ENCODE results near the gene MAF. TPM values are rescaled to one million over a fixed set of nuclear protein-coding genes. Genes with fewer than 3 reads are reported as not detected.

Gene MAF
- total RNA-seq, 1 donor from 2014 or later: 18.8 TPM

- no peak for ATAC-seq
- no peak for DNase-seq
- intact Hi-C loops (cut with micrococcal nuclease): no loop called here
Measured at GRCh38 chr16:79618692-79619050, 18.1 kb upstream of the MAF start.

- ATAC-seq: no peak
- no peak for DNase-seq
- intact Hi-C loops (cut with micrococcal nuclease): no loop called here
Measured at GRCh38 chr16:79618041-79618691, 17.6 kb upstream of the MAF start.

GRCh38 chr16:79613009-79613408 is 12.5 kb upstream of the MAF start:
- DNase-seq: no peak
- intact Hi-C loops (cut with micrococcal nuclease): no loop called here
- no peak for ATAC-seq

- intact Hi-C loops (cut with micrococcal nuclease): no loop called here
- no peak for DNase-seq
- ATAC-seq: no peak
Measured at GRCh38 chr16:79612207-79612606, 11.7 kb upstream of the MAF start.

- no peak for DNase-seq
Measured at GRCh38 chr16:79610771-79611170, 10.2 kb upstream of the MAF start.

GRCh38 chr16:79609861-79610260 is 9.3 kb upstream of the MAF start:
- ATAC-seq: no peak
- intact Hi-C loops (cut with micrococcal nuclease): no loop called here
- DNase-seq: no peak

More at GRCh38 chr16:79610771-79611170, 10.2 kb upstream of the MAF start:
- ATAC-seq: no peak
- intact Hi-C loops (cut with micrococcal nuclease): no loop called here

GRCh38 chr16:79608976-79609375 is 8.4 kb upstream of the MAF start:
- no peak for DNase-seq
- no peak for ATAC-seq
- intact Hi-C loops (cut with micrococcal nuclease): no loop called here

GRCh38 chr16:79607587-79607986 is 7.0 kb upstream of the MAF start:
- ATAC-seq: peak; percentile 67
- intact Hi-C loops (cut with micrococcal nuclease): no loop called here
- no peak for DNase-seq

- intact Hi-C loops (cut with micrococcal nuclease): no loop called here
- ATAC-seq: no peak
- DNase-seq: no peak
Measured at GRCh38 chr16:79605999-79606398, 5.5 kb upstream of the MAF start.

GRCh38 chr16:79603055-79603454 is 2.5 kb upstream of the MAF start:
- no peak for DNase-seq
- no peak for ATAC-seq
- intact Hi-C loops (cut with micrococcal nuclease): loop anchor here (5.0 kb wide), 1 partner anchor 1101 kb away; no protein-coding TSS in a partner anchor

- no peak for DNase-seq
- ATAC-seq: no peak
- intact Hi-C loops (cut with micrococcal nuclease): loop anchor here (5.0 kb wide), 1 partner anchor 1100 kb away; no protein-coding TSS in a partner anchor
Measured at GRCh38 chr16:79602628-79603014, 2.1 kb upstream of the MAF start.

GRCh38 chr16:79601931-79602627 is 1.5 kb upstream of the MAF start:
- peak; percentile 43 for ATAC-seq
- intact Hi-C loops (cut with micrococcal nuclease): loop anchor here (5.0 kb wide), 1 partner anchor 1100 kb away; no protein-coding TSS in a partner anchor
- DNase-seq: peak; percentile 74

GRCh38 chr16:79601092-79601930 is 774 bp upstream of the MAF start:
- peak; percentile 68 for ATAC-seq
- peak; percentile 71 for DNase-seq
- intact Hi-C loops (cut with micrococcal nuclease): loop anchor here (5.0 kb wide), 1 partner anchor 1099 kb away; no protein-coding TSS in a partner anchor

- peak; percentile 82 for DNase-seq
- ATAC-seq: peak; percentile 63
- intact Hi-C loops (cut with micrococcal nuclease): loop anchor here (5.0 kb wide), 1 partner anchor 1098 kb away; no protein-coding TSS in a partner anchor
Measured at GRCh38 chr16:79599837-79600637, 500 bp downstream of the MAF start.

GRCh38 chr16:79599256-79599836 is 1.2 kb downstream of the MAF start:
- DNase-seq (peak; percentile 53), ATAC-seq (no peak)
- intact Hi-C loops (cut with micrococcal nuclease): no loop called here

GRCh38 chr16:79598348-79599181 is 2.0 kb downstream of the MAF start:
- intact Hi-C loops (cut with micrococcal nuclease): no loop called here
- ATAC-seq: peak; percentile 4
- peak; percentile 72 for DNase-seq

- no peak for DNase-seq
- ATAC-seq: no peak
- intact Hi-C loops (cut with micrococcal nuclease): no loop called here
Measured at GRCh38 chr16:79598063-79598347, 2.5 kb downstream of the MAF start.
